HT-29 (cell line): ENCODE data around the gene PCDH9. TPM values are rescaled to one million over a fixed set of nuclear protein-coding genes. Genes with fewer than 3 reads are reported as not detected.

Source experiments
- DNase-seq: peaks from one replicate; pipeline ENCODE4 v3.0.0-alpha.2; 2015; ENCODE audit warnings: low spot score
- total RNA-seq: library from RNA; depleted of rRNA; stranded (reverse); fragments of >200 nt; shearing (Covaris generic); gene quantifications from 2 replicates; pipeline ENCODE4 v1.2.3, GENCODE V29; 2014

PCDH9 gene
- total RNA-seq, 1 experiment from 2014 or later, result not detected

GRCh38 chr13:67161176-67161575, 69.0 kb downstream of the PCDH9 start:
- no peak for DNase-seq

- no peak for DNase-seq
Observed at GRCh38 chr13:67158903-67159302, 71.2 kb downstream of the PCDH9 start.

- no peak for DNase-seq
Observed at GRCh38 chr13:67156723-67157060, 73.4 kb downstream of the PCDH9 start.

GRCh38 chr13:67155898-67156722, 74.0 kb downstream of the PCDH9 start:
- DNase-seq, result no peak

GRCh38 chr13:67152085-67152484, 78.1 kb downstream of the PCDH9 start:
- no peak for DNase-seq

GRCh38 chr13:67151652-67152051, 78.5 kb downstream of the PCDH9 start:
- no peak for DNase-seq

GRCh38 chr13:67150608-67151007, 79.5 kb downstream of the PCDH9 start:
- no peak for DNase-seq

- no peak for DNase-seq
Observed at GRCh38 chr13:67148161-67148571, 82.0 kb downstream of the PCDH9 start.

GRCh38 chr13:67147342-67148133, 82.6 kb downstream of the PCDH9 start:
- no peak for DNase-seq

- no peak for DNase-seq
Observed at GRCh38 chr13:67146523-67147130, 83.5 kb downstream of the PCDH9 start.

- no peak for DNase-seq
Observed at GRCh38 chr13:67145950-67146349, 84.2 kb downstream of the PCDH9 start.

- no peak for DNase-seq
Observed at GRCh38 chr13:67143544-67144115, 86.5 kb downstream of the PCDH9 start.

- DNase-seq, result no peak
Observed at GRCh38 chr13:67140006-67140405, 90.1 kb downstream of the PCDH9 start.

GRCh38 chr13:67139551-67139950, 90.6 kb downstream of the PCDH9 start:
- DNase-seq, result no peak

GRCh38 chr13:67138970-67139369, 91.2 kb downstream of the PCDH9 start:
- no peak for DNase-seq

GRCh38 chr13:67137044-67137735, 92.9 kb downstream of the PCDH9 start:
- no peak for DNase-seq

- DNase-seq, result no peak
Observed at GRCh38 chr13:67136157-67136556, 94.0 kb downstream of the PCDH9 start.

- DNase-seq, result no peak
Observed at GRCh38 chr13:67135356-67135755, 94.8 kb downstream of the PCDH9 start.

GRCh38 chr13:67134417-67135129, 95.6 kb downstream of the PCDH9 start:
- DNase-seq, result no peak

GRCh38 chr13:67133476-67133875, 96.7 kb downstream of the PCDH9 start:
- no peak for DNase-seq

- no peak for DNase-seq
Observed at GRCh38 chr13:67131393-67131792, 98.7 kb downstream of the PCDH9 start.
